ENCODE measurements around the gene RNF44. TPM values are rescaled to one million over a fixed set of nuclear protein-coding genes. Genes with fewer than 3 reads are reported as not detected.
A peak's percentile ranks its signal among the peaks of the same experiment; 100 is the strongest.

RNF44 gene
- polyA plus RNA-seq (2014; cell fraction: cytosol; rRNA removed), result 35.7 and 40.3 TPM in 2 replicates
- polyA plus RNA-seq (2014; cell fraction: nucleus; rRNA removed), result 121 and 159 TPM in 2 replicates

GRCh38 chr5:176536902-176537553 lies at the start of gene RNF44:
Gene RNF44, minus strand, starts transcription at chr5:176537402. Its CDS starts 4,930 bp downstream, at chr5:176532472.
- peak; percentile 98 for DNase-seq (ENCODE audit: low spot score)

DNA sequence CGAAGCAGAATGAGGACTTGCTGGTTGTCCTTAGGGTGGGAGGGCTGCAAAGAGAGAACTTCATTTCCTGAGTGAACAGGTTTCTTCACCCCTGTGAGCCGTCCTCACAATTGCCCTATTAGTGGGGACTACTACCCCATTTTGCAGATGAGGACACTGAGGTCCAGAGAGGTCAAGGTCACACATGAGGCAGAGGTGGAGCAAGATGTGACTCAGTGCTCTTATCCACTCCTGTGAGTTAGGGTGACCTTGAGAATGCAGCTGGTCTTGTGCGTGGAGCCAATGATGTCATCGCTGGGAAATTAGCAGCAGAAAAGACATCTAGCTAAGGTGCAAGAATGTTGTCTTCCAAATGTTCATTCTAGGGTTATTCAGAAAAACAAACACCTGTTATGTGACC lies 45.9 kb upstream of the RNF44 start:
- no peak for DNase-seq (ENCODE audit: low spot score)

GRCh38 chr5:176581361-176581760 lies 44.2 kb upstream of the RNF44 start:
- no peak for DNase-seq (ENCODE audit: low spot score)

DNA sequence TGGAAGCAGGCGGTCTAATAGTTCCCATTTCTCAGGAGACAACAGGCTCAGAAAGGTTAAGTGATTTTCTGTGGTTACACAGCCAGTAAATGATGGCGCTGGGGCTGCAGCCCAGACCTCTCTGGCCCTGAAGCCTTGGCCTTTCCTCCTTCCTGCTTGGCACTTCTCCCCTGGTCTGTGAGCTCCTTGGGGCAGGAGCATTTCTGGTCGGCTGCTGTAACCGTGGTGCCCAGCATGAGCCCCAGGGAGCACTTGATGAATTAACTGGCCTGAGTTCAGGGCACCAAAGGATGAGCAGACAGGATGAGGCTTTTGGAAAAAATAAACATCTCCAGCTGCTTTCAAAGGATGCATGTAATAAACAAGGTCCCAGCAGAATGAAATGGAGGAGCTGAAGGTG lies 42.1 kb upstream of the RNF44 start:
- no peak for DNase-seq (ENCODE audit: low spot score)

GRCh38 chr5:176578391-176578808 lies 41.2 kb upstream of the RNF44 start:
- DNase-seq (ENCODE audit: low spot score), result peak; percentile 80

- peak; percentile 65 for DNase-seq (ENCODE audit: low spot score)
These were observed 40.3 kb upstream of the RNF44 start for GRCh38 chr5:176577312-176578176.

- DNase-seq (ENCODE audit: low spot score), result no peak
These were observed 38.6 kb upstream of the RNF44 start for GRCh38 chr5:176575488-176576422.

DNA sequence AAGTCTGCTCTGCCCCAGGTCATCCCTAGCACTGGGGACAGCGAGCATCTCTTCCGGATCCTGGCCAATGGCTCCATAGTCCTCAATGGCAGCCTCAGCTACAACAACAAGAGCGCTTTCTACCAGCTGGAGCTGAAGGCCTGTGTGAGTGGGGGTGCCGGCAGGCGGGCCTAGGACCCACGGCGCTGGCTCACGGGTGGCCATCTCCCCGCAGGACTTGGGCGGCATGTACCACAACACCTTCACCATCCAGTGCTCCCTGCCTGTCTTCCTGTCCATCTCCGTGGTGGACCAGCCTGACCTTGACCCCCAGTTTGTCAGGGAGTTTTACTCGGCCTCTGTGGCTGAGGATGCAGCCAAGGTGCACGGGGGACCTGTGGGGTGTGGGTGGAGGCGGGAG lies 37.9 kb upstream of the RNF44 start:
- no peak for DNase-seq (ENCODE audit: low spot score)

DNA sequence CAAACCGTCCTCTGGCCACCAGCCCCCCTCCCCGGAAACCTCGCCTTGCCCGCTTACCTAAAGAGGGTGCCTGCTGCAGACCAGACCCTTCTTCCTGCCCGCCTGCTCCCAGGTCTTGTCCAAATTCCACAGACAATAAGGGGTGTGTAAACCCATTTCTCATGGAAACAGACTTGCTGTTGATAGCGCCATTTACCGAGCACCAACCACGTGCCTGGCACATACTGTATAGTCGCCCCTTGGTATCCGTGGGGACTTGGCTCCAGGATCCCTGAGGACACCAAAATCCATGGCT lies 37.0 kb upstream of the RNF44 start:
- no peak for DNase-seq (ENCODE audit: low spot score)

GRCh38 chr5:176573564-176574296 lies 36.5 kb upstream of the RNF44 start:
- peak; percentile 62 for DNase-seq (ENCODE audit: low spot score)

DNA sequence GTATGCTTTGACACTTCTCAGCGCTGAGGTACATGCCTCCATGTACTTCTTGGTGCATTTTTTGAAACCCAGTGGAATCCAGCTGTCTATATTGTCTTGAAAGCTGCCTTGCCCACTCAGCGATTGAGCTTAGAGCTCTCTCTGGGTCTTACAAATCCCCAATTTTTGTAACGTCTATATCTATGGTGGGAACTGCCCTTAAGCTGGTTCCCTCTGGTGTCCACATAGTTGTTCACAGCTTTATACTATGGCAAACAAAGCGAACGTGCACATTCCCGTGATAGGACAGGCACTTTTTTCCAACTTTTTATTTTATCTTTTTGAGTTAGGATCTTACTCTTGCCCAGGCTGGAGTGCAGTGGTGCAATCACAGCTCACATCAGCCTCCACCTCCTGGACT lies 32.8 kb upstream of the RNF44 start:
- no peak for DNase-seq (ENCODE audit: low spot score)

GRCh38 chr5:176568657-176569056 lies 31.5 kb upstream of the RNF44 start:
- DNase-seq (ENCODE audit: low spot score), result no peak

DNA sequence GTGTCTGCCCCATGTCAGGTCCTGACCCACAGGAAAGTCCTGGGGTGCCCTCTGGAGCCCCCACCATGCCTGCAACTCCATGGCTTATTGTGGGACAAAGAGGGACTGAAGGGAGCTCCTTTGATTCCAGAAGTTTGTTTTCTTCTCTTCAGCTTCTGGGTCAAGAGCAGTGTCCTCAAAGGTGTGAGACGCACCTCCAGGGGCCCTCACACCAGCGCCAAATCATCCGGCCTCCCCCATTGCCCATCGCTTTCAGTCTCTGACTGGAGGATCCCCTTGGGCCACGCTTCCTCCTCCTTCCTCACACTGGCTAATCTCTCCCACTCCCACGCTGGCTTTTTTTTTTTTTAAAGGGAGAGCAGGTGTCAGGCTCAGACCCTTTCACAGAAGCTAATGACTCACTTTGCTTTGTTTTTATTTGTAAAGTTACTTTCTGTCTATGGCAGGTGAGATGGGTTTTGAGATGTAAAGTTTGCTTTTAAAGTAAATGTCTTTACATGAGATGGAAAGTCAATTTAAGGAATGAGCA lies 28.6 kb upstream of the RNF44 start:
- no peak for DNase-seq (ENCODE audit: low spot score)

DNA sequence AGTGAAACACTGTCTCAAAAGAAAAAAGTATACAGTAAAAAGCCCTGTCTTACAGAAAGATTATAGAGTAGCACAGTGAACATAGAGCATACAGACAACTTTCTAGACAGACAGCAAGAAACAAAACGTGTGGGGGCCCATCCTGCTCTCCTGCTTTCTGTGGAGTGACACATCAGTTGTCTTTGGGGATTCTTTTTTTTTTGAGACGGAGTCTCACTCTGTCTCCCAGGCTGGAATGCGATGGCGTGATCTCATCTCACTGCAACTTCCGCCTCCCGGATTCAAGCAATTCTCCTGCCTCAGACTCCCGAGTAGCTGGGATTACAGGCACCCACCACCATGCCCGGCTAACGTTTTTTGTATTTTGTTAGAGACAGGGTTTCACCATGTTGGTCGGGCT lies 26.8 kb upstream of the RNF44 start:
- DNase-seq (ENCODE audit: low spot score), result no peak

GRCh38 chr5:176562189-176562588 lies 25.0 kb upstream of the RNF44 start:
- no peak for DNase-seq (ENCODE audit: low spot score)

GRCh38 chr5:176561259-176561658 lies 24.1 kb upstream of the RNF44 start:
- no peak for DNase-seq (ENCODE audit: low spot score)

GRCh38 chr5:176560364-176560763 lies 23.2 kb upstream of the RNF44 start:
- no peak for DNase-seq (ENCODE audit: low spot score)

DNA sequence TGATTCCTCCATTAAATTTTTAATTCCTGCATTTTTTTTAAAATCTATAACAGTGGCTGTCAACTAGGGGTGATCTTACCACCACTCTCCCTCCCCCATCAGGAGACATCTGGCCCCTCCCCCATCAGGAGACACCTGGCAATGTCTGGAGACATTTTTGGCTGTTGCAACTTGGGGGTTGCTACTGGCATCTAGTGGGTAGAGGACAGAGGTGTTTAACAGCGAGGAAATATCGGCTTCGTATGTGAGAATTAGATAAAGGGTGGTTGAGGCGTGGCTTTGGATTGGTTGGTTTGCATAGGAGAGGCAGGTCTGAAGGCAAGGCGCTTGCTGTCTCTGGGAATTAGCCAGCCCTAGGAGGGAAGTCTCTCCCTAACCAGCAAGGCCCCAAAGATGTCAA lies 22.5 kb upstream of the RNF44 start:
- DNase-seq (ENCODE audit: low spot score), result no peak

DNA sequence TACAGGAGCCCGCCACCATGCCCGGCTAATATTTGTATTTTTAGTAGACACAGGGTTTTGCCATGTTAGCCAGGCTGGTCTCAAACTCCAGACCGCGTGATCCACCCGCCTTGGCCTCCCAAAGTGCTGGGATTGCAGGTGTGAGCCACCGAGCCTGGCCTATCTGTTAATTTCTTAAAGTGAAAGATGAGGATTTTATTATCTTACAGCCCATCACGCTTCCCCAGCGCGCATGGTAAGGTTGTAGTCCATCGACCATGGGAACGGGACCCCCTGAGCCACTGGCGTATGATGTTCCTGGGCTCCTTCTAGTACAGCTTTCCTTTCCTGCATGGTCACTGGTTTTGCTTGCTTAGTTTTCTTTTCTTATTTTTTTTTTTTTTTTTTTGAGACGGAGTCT lies 20.6 kb upstream of the RNF44 start:
- DNase-seq (ENCODE audit: low spot score), result no peak

GRCh38 chr5:176553260-176554085 lies 16.3 kb upstream of the RNF44 start:
- DNase-seq (ENCODE audit: low spot score), result no peak
